HEK293 (cell line): ENCODE results near the gene CALML4.

Experiments used
- CTCF ChIA-PET: fragments of 350-600 bp; formaldehyde crosslinking; extraction: SDS; loops from one replicate; lab custom pipeline; 2021; ENCODE audit warnings: antibody characterized with exemption; lab: Yijun Ruan, JAX
- POLR2A ChIA-PET: fragments of 300-600 bp; formaldehyde crosslinking; extraction: SDS; loops from one replicate; lab custom pipeline; 2020; ENCODE audit warnings: antibody characterized with exemption, inconsistent platforms; lab: Yijun Ruan, JAX
- H3K27ac ChIP-seq: fragments of 200-500 bp; sonication (Bioruptor generic); 2 replicates; pipeline ENCODE4 v1.5.1; 2014; ENCODE audit warnings: low read depth, low read length, control low read depth, inconsistent platforms; ENCODE audit errors: extremely low read depth
- H3K36me3 ChIP-seq, 2 experiments: fragments of 200-500 bp in 1 of 2; sonication (Bioruptor generic) in 1 of 2; 1 replicate in 1 of 2; 2 replicates in 1 of 2; pipeline ENCODE4 v1.5.1; 2014 to 2017; ENCODE audit warnings: inconsistent platforms in 2 of 2, low read length in 2 of 2; ENCODE audit not compliant: control insufficient read depth in 2 of 2, insufficient read depth in 1 of 2
- H3K4me1 ChIP-seq: fragments of 200-500 bp; sonication (Bioruptor generic); 2 replicates; pipeline ENCODE4 v1.5.1; 2014; ENCODE audit warnings: mild to moderate bottlenecking, low read length, inconsistent platforms; ENCODE audit not compliant: control insufficient read depth, insufficient read depth
- H3K4me3 ChIP-seq: 2 replicates; pipeline ENCODE4 v1.5.1; 2011; ENCODE audit warnings: low read depth, mild to moderate bottlenecking, control low read depth, low read length, moderate library complexity
- H3K9me3 ChIP-seq: fragments of 200-500 bp; sonication (Bioruptor generic); 2 replicates; pipeline ENCODE4 v1.5.1; 2014; ENCODE audit warnings: low read depth, low read length, inconsistent platforms; ENCODE audit not compliant: control insufficient read depth, insufficient read depth
- BCL11A ChIP-seq: fragments of 450-650 bp; formaldehyde crosslinking; IDR thresholded peaks from 2 replicates; pipeline ENCODE4 v1.5.1; 2016; ENCODE audit warnings: low read depth, missing biosample characterization, missing genetic modification characterization
- KLF8 ChIP-seq: fragments of 450-650 bp; formaldehyde crosslinking; IDR thresholded peaks from 2 replicates; pipeline ENCODE4 v1.5.1; 2016; ENCODE audit warnings: missing biosample characterization, missing genetic modification characterization
- OSR2 ChIP-seq: fragments of 450-650 bp; formaldehyde crosslinking; IDR thresholded peaks from 2 replicates; pipeline ENCODE4 v1.5.1; 2016; ENCODE audit warnings: missing biosample characterization, missing genetic modification characterization
- ZEB2 ChIP-seq: fragments of 450-650 bp; formaldehyde crosslinking; IDR thresholded peaks from 2 replicates; pipeline ENCODE4 v1.5.1; 2016; ENCODE audit warnings: missing biosample characterization, missing genetic modification characterization
- ZNF266 ChIP-seq: fragments of 450-650 bp; formaldehyde crosslinking; IDR thresholded peaks from 2 replicates; pipeline ENCODE4 v1.5.1; 2016; ENCODE audit warnings: missing biosample characterization, missing genetic modification characterization, low read depth
- ZNF302 ChIP-seq: fragments of 450-650 bp; formaldehyde crosslinking; IDR thresholded peaks from 2 replicates; pipeline ENCODE4 v1.5.1; 2016; ENCODE audit warnings: missing biosample characterization, missing genetic modification characterization, low read depth
- ZNF335 ChIP-seq: fragments of 450-650 bp; formaldehyde crosslinking; conservative IDR thresholded peaks from 2 replicates; pipeline ENCODE4 v1.5.1; 2016; ENCODE audit warnings: missing biosample characterization, missing genetic modification characterization
- ZNF510 ChIP-seq: fragments of 450-650 bp; formaldehyde crosslinking; IDR thresholded peaks from 2 replicates; pipeline ENCODE4 v1.5.1; 2018; ENCODE audit warnings: mild to moderate bottlenecking, missing genetic modification characterization, missing biosample characterization; ENCODE audit not compliant: insufficient replicate concordance
- ZNF530 ChIP-seq: fragments of 450-650 bp; formaldehyde crosslinking; IDR thresholded peaks from 2 replicates; pipeline ENCODE4 v1.5.1; 2016; ENCODE audit warnings: low read depth, missing biosample characterization, missing genetic modification characterization
- ZNF555 ChIP-seq: fragments of 450-650 bp; formaldehyde crosslinking; conservative IDR thresholded peaks from 2 replicates; pipeline ENCODE4 v1.5.1; 2017; ENCODE audit warnings: missing biosample characterization, mild to moderate bottlenecking, missing genetic modification characterization, inconsistent platforms
- ZNF560 ChIP-seq: fragments of 450-650 bp; formaldehyde crosslinking; IDR thresholded peaks from 2 replicates; pipeline ENCODE4 v1.5.1; 2017; ENCODE audit warnings: missing biosample characterization, missing genetic modification characterization, borderline replicate concordance
- ZNF585B ChIP-seq: fragments of 450-650 bp; formaldehyde crosslinking; IDR thresholded peaks from 2 replicates; pipeline ENCODE4 v1.5.1; 2016; ENCODE audit warnings: missing biosample characterization, missing genetic modification characterization
- ZNF623 ChIP-seq: fragments of 450-650 bp; formaldehyde crosslinking; IDR thresholded peaks from 2 replicates; pipeline ENCODE4 v1.5.1; 2016; ENCODE audit warnings: missing biosample characterization, missing genetic modification characterization
- ZNF624 ChIP-seq: fragments of 450-650 bp; formaldehyde crosslinking; IDR thresholded peaks from 2 replicates; pipeline ENCODE4 v1.5.1; 2017; ENCODE audit warnings: missing biosample characterization, missing genetic modification characterization
- ZNF658 ChIP-seq: fragments of 450-650 bp; formaldehyde crosslinking; IDR thresholded peaks from 2 replicates; pipeline ENCODE4; 2016; ENCODE audit warnings: missing biosample characterization, missing genetic modification characterization
- ZNF747 ChIP-seq: fragments of 450-650 bp; formaldehyde crosslinking; IDR thresholded peaks from 2 replicates; pipeline ENCODE4 v1.5.1; 2016; ENCODE audit warnings: missing biosample characterization, missing genetic modification characterization
- TF ChIP-seq, protein P1 (sequence below): fragments of 450-650 bp; formaldehyde crosslinking; IDR thresholded peaks from 2 replicates; pipeline ENCODE4 v1.5.1; 2016; ENCODE audit warnings: missing biosample characterization, missing genetic modification characterization
- TF ChIP-seq, protein P2 (sequence below): fragments of 450-650 bp; formaldehyde crosslinking; IDR thresholded peaks from 2 replicates; pipeline ENCODE4 v1.5.1; 2016; ENCODE audit warnings: missing biosample characterization, missing genetic modification characterization
- TF ChIP-seq, protein P3 (sequence below): fragments of 450-650 bp; IDR thresholded peaks from 2 replicates; pipeline ENCODE4 v1.5.1; 2018; ENCODE audit warnings: missing biosample characterization, missing genetic modification characterization
- TF ChIP-seq, protein P4 (sequence below): fragments of 450-650 bp; formaldehyde crosslinking; IDR thresholded peaks from 2 replicates; pipeline ENCODE4 v1.5.1; 2016; ENCODE audit warnings: missing biosample characterization, missing genetic modification characterization

Gene CALML4

DNA sequence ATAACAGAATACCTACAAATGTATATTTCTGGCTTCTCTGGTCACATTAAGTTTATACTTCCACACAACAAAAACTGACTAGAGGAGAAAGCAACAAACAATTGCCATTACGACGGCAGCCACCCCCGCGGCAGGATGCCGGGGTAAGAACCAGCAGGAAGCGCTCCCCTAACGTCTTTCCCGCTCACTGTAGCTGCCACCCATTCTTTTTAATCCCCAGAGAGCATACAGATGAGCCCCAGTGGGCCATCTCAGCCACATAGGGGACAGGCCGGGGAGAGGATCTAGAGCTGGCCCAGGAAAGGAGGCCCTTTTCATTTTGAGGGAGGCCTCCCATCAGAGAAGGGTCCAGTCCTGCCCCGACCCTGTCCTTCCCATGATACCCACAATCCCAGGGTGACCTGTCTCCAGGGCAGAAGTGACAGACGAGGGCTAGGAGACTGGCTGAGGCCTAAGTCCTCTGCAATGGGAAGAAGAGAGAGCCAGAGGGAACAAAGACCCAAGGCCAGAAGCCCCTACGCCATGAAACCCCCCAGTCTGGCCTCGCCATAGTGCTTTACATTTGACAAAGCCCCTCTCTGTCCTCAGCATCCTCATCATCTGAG is 3.6 kb upstream of the CALML4 start (continued):
- TF ChIP-seq, protein P1, sequence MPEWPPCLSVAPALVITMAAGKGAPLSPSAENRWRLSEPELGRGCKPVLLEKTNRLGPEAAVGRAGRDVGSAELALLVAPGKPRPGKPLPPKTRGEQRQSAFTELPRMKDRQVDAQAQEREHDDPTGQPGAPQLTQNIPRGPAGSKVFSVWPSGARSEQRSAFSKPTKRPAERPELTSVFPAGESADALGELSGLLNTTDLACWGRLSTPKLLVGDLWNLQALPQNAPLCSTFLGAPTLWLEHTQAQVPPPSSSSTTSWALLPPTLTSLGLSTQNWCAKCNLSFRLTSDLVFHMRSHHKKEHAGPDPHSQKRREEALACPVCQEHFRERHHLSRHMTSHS (tag by site-specific recombination): no peak
- TF ChIP-seq ZNF585B (no peak), KLF8 (tag by site-specific recombination) (no peak), ZNF747 (tag by site-specific recombination) (no peak), BCL11A (tag by site-specific recombination) (no peak)
- TF ChIP-seq, protein P2, sequence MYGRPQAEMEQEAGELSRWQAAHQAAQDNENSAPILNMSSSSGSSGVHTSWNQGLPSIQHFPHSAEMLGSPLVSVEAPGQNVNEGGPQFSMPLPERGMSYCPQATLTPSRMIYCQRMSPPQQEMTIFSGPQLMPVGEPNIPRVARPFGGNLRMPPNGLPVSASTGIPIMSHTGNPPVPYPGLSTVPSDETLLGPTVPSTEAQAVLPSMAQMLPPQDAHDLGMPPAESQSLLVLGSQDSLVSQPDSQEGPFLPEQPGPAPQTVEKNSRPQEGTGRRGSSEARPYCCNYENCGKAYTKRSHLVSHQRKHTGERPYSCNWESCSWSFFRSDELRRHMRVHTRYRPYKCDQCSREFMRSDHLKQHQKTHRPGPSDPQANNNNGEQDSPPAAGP: no peak
- TF ChIP-seq, all 188 proteins: peak for 0

DNA sequence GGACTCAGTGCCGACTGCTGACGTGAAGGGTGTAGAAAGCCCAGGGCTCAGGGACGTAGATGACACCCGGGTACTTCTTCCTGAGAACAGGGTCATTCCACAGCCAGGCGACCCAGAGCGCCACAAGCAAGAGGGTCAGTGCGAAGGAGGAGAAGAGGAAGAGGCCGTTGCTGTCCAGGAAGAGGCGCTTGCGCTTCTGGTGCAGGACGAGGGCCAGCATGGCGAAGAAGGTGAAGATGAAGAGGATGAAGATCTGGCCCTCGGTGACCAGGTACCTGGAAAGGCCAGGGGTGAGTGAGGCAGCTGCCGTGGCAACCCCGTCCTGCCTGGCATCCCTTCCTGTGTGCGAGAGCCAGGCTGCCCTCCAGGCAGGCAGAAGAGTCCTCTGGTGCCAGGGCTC is 3.0 kb upstream of the CALML4 start:
- peaks cover 6 to 37% of the 10 kb centered on the region in 2 experiments; a peak in 2 of 3 replicates for H3K36me3 ChIP-seq
- H3K9me3 ChIP-seq: no peaks in the 10 kb centered on the region
- POLR2A ChIA-PET: no interaction called here
- no peak overlapping the region for H3K4me3 ChIP-seq
- no peak overlapping the region for H3K27ac ChIP-seq
- CTCF ChIA-PET: no interaction called here
- H3K4me1 ChIP-seq: no peaks in the 10 kb centered on the region
- TF ChIP-seq, protein P3, sequence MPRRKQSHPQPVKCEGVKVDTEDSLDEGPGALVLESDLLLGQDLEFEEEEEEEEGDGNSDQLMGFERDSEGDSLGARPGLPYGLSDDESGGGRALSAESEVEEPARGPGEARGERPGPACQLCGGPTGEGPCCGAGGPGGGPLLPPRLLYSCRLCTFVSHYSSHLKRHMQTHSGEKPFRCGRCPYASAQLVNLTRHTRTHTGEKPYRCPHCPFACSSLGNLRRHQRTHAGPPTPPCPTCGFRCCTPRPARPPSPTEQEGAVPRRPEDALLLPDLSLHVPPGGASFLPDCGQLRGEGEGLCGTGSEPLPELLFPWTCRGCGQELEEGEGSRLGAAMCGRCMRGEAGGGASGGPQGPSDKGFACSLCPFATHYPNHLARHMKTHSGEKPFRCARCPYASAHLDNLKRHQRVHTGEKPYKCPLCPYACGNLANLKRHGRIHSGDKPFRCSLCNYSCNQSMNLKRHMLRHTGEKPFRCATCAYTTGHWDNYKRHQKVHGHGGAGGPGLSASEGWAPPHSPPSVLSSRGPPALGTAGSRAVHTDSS: peak; percentile 62
- TF ChIP-seq ZNF266 (tag by site-specific recombination): no peak
- TF ChIP-seq, all 188 proteins: peak for 1

DNA sequence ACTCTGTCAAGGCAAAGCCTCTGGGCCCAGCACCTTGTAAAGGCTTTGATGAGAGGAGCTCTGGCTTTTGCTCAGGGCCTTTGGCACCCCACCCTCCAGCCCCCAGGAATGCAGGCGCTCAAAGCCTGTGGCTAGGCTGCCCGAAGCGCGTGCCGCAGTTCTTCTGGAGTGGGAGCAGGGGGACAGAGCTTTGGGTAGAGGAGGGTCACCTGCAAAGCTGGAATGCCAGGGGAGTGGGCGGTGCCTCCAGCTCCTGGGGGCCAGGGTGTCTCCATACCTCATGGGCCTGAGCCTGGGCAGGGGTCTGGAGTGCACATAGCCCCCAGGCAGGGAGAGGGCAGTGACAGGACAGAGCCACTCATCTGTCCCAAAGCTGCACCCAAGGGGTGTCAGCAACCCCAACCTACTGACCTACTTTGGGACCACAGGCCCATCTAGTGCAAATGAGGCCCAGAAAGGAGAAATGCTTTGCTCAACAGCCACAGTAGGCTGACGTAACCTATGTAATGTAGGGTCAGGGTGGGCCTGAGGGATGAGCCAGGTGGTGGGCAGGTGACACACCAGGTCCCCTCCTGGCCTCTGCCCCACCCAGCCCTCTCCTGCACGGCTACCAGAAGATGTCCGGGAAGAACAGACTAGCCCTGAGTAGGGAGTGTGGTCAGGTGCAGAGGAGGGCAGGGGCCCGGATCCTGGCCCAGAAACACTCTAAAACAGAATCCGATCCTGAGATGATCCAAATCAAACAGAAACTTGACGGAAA is 2.2 kb upstream of the CALML4 start:
- Histone ChIP-seq H3K4me1 (no peaks in the 10 kb centered on the region), H3K36me3 (peaks cover 0 to 37% of the 10 kb centered on the region in 2 experiments; a peak in 1 of 3 replicates), H3K4me3 (no peak overlapping the region), H3K9me3 (no peaks in the 10 kb centered on the region), H3K27ac (0 out of 2 replicates have a peak overlapping the region, but pooled peaks have one; percentile 4)
- CTCF ChIA-PET: no interaction called here
- POLR2A ChIA-PET: no interaction called here
- TF ChIP-seq ZNF623 (tag by site-specific recombination) (no peak), OSR2 (no peak), ZNF335 (no peak), ZNF560 (no peak), ZEB2 (tag by site-specific recombination) (no peak), ZNF510 (no peak), ZNF530 (no peak)

DNA sequence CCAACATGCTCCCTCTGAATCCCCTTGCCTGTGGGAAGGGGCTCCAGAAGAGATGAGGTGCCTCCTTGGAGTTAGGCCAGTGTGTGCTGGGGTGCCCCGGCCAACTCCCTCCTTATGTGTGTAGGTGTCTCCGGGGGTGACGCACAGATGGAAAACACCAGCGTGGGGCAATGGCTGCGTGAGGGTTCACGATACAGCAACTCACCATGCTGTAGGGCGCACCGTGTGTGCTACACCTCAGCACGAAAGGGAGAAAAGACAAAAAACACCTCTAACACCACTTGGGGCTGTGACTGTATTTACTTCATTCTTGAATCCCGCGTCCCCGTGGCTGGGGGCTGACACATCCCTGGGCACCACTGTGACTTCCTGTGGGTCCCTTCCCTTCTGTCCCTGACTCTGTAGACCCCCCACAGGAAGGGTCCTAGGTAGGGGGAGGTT is 1.6 kb upstream of the CALML4 start:
- ChIA-PET POLR2A (no interaction called here), CTCF (no interaction called here)
- no peaks in the 10 kb centered on the region for H3K9me3 ChIP-seq
- H3K36me3 ChIP-seq: peaks cover 0 to 35% of the 10 kb centered on the region in 2 experiments; a peak in 1 of 3 replicates
- TF ChIP-seq ZNF555 (tag by site-specific recombination) (no peak), ZNF658 (tag by site-specific recombination) (no peak), ZNF302 (tag by site-specific recombination) (no peak), ZNF624 (tag by site-specific recombination) (no peak)
- TF ChIP-seq, protein P4, sequence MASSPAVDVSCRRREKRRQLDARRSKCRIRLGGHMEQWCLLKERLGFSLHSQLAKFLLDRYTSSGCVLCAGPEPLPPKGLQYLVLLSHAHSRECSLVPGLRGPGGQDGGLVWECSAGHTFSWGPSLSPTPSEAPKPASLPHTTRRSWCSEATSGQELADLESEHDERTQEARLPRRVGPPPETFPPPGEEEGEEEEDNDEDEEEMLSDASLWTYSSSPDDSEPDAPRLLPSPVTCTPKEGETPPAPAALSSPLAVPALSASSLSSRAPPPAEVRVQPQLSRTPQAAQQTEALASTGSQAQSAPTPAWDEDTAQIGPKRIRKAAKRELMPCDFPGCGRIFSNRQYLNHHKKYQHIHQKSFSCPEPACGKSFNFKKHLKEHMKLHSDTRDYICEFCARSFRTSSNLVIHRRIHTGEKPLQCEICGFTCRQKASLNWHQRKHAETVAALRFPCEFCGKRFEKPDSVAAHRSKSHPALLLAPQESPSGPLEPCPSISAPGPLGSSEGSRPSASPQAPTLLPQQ (tag by site-specific recombination): no peak
- H3K27ac ChIP-seq: 0 out of 2 replicates have a peak overlapping the region, but pooled peaks have one; percentile 4
- no peaks in the 10 kb centered on the region for H3K4me1 ChIP-seq
- no peak overlapping the region for H3K4me3 ChIP-seq
